Measurements from ENCODE around the gene DLK1. TPM values are rescaled to one million over a fixed set of nuclear protein-coding genes. Genes with fewer than 3 reads are reported as not detected.

Gene DLK1
- total RNA-seq, 2 donors from 2014 or later, result 2.2 TPM; not detected in 1

- Histone ChIP-seq H3K9ac (ENCODE audit: low read depth in 2 of 2, low read length in 2 of 2) (no peak overlapping the region), H3K4me3 (no peak overlapping the region), H3K36me3 (no peaks in the 10 kb centered on the region), H3K27ac (no peak overlapping the region), H3K4me1 (no peaks in the 10 kb centered on the region), H3K27me3 (no peaks in the 10 kb centered on the region), H3K9me3 (no peaks in the 10 kb centered on the region)
- intact Hi-C loops (cut with DNase I), result no loop called here
- TF ChIP-seq, protein P1, sequence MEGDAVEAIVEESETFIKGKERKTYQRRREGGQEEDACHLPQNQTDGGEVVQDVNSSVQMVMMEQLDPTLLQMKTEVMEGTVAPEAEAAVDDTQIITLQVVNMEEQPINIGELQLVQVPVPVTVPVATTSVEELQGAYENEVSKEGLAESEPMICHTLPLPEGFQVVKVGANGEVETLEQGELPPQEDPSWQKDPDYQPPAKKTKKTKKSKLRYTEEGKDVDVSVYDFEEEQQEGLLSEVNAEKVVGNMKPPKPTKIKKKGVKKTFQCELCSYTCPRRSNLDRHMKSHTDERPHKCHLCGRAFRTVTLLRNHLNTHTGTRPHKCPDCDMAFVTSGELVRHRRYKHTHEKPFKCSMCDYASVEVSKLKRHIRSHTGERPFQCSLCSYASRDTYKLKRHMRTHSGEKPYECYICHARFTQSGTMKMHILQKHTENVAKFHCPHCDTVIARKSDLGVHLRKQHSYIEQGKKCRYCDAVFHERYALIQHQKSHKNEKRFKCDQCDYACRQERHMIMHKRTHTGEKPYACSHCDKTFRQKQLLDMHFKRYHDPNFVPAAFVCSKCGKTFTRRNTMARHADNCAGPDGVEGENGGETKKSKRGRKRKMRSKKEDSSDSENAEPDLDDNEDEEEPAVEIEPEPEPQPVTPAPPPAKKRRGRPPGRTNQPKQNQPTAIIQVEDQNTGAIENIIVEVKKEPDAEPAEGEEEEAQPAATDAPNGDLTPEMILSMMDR (IDR thresholded peaks at IDR 0.05), result no peak
- no peak for DNase-seq
Measured at GRCh38 chr14:100767003-100767787, 40.5 kb downstream of the DLK1 start.

DNA sequence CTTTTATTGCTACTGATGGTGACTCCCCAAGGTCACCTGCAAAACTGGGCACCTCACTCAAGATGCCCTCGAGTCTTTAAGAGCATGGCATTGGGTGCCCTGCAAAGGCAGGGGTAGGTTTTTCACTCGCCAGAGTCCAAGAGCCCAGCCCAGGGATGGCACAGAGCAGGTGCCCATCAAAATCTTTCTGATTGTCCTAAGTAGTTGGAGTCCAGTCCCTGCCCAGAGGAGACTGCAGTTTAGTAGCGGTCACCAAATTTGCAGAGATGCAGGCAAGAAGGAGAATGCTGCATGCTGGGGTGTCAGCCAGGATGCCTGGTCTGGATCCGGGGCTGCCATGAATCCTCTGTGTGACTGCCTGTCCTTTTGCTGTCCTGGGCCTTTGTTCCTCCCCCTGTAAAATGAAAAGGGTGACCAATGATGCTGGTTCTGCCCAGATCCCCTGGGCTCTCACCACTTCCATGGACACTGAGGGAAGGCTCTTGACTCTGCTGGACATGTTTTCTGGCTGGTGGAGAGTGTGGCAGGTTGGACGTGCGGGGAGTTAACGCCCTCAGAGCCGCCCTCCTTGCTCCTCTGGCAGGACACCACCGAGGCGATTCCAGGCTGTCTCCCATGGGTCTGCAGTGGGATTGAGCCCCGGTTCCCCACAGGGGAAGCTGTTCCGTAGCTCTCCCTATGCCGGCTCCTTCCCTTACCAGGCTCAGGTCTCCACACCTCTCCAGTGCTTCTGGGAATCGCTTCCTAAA is 41.3 kb downstream of the DLK1 start:
- intact Hi-C loops (cut with DNase I), result no loop called here
- Histone ChIP-seq H3K9ac (ENCODE audit: low read depth in 2 of 2, low read length in 2 of 2) (no peak overlapping the region), H3K4me1 (no peaks in the 10 kb centered on the region), H3K27me3 (no peaks in the 10 kb centered on the region), H3K27ac (no peak overlapping the region), H3K9me3 (no peaks in the 10 kb centered on the region), H3K4me3 (no peak overlapping the region), H3K36me3 (no peaks in the 10 kb centered on the region)
- DNase-seq, result no peak
- TF ChIP-seq, protein P1 (IDR thresholded peaks at IDR 0.05), result no peak

DNA sequence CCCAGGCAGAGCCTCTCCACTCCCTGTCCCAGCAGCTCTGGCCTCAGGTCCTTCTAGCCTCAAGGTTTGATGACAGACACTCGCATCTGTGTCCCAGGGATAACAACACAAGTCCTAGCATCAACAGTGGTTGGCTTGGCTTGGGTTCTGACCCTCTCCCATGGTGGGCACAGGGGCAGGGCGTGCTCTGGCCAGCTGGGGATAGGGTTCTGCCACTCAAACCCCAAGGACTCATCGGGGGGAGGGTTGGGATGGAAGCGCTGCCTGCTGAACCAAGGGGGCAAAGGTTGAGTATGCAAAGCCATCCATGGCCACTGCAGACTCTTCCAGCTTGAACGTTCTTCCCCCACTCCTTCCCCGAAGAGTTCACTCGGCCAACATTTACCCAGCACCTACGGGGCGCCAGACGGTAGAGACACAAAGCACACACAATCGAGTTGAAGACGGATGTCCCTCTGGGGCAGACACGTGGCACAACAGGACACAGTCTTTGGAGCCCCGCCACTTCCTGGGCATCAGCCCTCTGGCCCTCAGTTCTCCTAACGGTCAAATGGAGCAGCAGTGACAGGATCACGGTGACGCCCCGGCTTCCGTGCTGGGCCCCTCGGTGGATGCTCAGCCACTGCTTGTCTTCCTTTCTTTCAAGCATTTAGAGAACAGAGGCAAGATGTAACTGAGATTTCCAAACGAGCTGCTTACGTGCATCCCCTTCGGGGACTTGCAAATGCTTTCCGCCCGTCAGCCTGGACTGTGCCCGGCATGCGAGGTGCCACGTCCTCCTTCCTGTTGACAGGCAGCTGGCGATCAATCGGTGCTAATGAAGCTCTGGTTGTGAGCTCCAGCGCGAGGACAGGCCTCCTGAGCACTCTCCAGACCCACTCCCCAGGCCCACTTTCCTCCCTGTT is 42.6 kb downstream of the DLK1 start:
- intact Hi-C loops (cut with DNase I), result no loop called here
- Histone ChIP-seq H3K4me3 (no peak overlapping the region), H3K36me3 (no peaks in the 10 kb centered on the region), H3K27ac (no peak overlapping the region), H3K9ac (ENCODE audit: low read depth in 2 of 2, low read length in 2 of 2) (no peak overlapping the region), H3K9me3 (no peaks in the 10 kb centered on the region), H3K4me1 (no peaks in the 10 kb centered on the region), H3K27me3 (no peaks in the 10 kb centered on the region)
- no peak for DNase-seq
- TF ChIP-seq, protein P1 (IDR thresholded peaks at IDR 0.05), result no peak

DNA sequence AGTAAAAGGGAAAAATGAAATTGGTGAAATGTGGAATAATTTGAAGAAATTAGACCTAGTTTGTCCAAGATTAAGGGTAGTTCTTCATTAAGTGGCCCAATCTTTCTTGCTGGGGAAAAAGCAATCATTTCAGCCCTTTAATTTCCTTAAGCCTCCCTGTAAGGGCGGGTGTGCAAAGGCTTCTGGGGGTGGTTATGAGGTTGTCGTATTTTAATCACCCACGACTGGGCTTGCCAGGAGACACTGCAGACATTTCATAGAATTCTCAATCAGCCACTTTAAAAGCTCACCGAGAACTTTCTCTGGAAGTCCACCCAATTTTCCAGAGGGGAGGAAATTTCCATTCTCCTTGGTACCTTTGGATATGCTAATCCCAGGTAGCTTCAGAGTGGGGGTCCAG is 43.4 kb downstream of the DLK1 start:
- no peaks in the 10 kb centered on the region for H3K27me3 ChIP-seq
- H3K36me3 ChIP-seq, result no peaks in the 10 kb centered on the region
- no peak overlapping the region for H3K9ac ChIP-seq (ENCODE audit: low read depth in 2 of 2, low read length in 2 of 2)
- TF ChIP-seq, protein P1 (IDR thresholded peaks at IDR 0.05), result no peak
- intact Hi-C loops (cut with DNase I), result no loop called here
- no peaks in the 10 kb centered on the region for H3K9me3 ChIP-seq
- no peak for DNase-seq
- H3K4me1 ChIP-seq, result no peaks in the 10 kb centered on the region
- no peak overlapping the region for H3K4me3 ChIP-seq
- no peak overlapping the region for H3K27ac ChIP-seq

DNA sequence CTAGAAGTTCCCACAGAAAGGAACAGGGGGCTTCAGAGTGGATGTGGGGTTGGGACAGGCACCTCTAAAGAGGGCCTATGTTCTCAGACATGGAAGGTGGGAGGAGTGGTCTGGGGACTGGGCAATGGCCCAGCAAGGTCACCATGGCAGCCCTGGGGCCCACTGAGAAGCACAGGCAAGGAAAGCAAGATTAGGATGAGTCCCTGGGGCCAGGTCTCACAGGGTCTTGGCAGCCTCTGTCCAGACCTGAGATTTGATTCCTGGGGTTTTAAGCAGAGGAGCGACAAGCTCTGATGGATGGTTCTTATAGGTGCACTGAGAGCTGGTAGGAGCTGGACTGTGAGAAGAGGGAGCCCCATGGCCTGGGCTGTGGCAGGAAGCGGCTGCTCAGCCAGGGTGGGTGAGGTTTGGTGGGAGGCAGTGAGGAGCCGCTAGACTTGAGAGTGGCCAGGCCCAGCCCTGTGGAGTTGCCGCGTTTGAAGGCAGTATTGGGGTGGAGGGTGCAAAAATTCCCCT is 44.0 kb downstream of the DLK1 start:
- H3K9me3 ChIP-seq, result no peaks in the 10 kb centered on the region
- H3K9ac ChIP-seq (ENCODE audit: low read depth in 2 of 2, low read length in 2 of 2), result no peak overlapping the region
- TF ChIP-seq, protein P1 (IDR thresholded peaks at IDR 0.05), result no peak
- no peaks in the 10 kb centered on the region for H3K4me1 ChIP-seq
- H3K27ac ChIP-seq, result no peak overlapping the region
- intact Hi-C loops (cut with DNase I), result no loop called here
- H3K27me3 ChIP-seq, result no peaks in the 10 kb centered on the region
- H3K36me3 ChIP-seq, result no peaks in the 10 kb centered on the region
- no peak overlapping the region for H3K4me3 ChIP-seq
- DNase-seq, result no peak
